Endometrial microvascular endothelial cells (primary cell): ENCODE results near the gene SFT2D1. TPM values are rescaled to one million over a fixed set of nuclear protein-coding genes. Genes with fewer than 3 reads are reported as not detected.

ENCODE experiments used
- in situ Hi-C: cut with HindIII; loops from 2 replicates; pipeline ENCODE4 v1.10.0; 2017; ENCODE audit warnings: low sequenced_read_pairs, low pct_unique_long_range_greater_than_20kb; ENCODE audit errors: inconsistent ontology term
- total RNA-seq: library from RNA; depleted of rRNA; stranded (reverse); fragments of >200 nt; gene quantifications from one replicate; pipeline ENCODE4 v1.2.3, GENCODE V29; 2015; ENCODE audit errors: inconsistent ontology term

The SFT2D1 gene
- 26.3 TPM for total RNA-seq

DNA sequence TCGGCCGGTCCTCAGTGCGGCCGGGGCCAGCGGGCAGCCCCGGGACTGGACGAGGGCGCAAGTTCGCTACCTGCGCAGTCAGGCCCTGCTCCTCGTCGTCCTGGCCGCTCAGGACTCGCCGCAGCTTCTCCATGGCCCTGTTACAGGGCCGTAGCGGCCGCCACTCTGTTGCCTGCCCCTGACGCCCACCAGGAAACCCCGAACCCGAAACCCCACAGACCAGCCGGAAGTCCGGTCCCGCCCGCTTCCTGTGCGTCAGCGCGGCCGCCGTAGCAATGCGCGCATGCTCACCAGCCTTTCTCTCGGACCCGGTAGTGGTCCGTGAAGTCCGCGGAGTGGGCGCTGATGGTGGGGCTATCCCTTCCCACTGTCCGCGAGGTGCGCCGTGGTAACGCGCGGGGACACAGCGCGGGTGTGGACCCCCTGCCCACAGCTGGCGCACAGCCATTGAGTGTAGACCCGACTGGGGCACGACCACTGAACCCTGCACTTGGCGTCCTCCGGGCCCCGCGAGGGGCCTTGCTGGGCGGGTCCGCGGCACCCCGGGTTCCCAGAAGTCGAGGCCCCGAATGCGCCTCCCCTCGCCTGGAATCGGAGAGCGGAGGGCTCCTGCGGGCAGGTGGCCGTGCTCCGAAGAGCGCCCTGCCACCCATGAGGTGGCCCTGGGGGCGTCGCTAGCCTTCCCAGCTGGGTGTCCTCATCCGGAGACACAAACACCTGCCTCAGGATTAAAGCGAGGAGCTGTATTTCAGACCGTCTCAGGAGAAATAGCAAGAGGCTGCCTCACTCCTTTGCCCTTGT lies at the start of gene SFT2D1:
SFT2D1 (minus strand) TSS at position 197 of the 801 bp plus-strand sequence; CDS start at position 133, 64 bp downstream.
- in situ Hi-C loops, result no loop called here

DNA sequence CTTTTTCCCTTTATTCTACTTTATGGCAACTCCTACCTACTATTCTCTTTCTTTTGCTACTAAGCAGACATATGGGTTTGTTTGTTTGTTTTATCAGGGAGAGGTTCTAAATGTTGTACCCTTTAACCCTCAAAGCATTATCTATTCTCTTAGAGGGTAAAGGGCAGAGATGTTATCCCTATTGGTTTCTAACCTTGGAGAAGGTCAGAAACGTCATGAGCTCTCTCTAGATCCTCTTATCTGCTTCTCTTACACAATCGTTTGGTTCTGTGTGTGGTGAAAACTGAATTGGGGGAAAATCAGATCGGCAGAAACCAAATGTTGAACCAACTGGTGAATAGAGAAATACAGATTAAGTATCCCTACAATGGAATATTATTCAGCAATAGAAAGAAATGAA lies 46.8 kb upstream of the SFT2D1 start:
- in situ Hi-C loops, result loop anchor here (25.0 kb wide), 1 partner anchor 102 kb away; no protein-coding TSS in a partner anchor

DNA sequence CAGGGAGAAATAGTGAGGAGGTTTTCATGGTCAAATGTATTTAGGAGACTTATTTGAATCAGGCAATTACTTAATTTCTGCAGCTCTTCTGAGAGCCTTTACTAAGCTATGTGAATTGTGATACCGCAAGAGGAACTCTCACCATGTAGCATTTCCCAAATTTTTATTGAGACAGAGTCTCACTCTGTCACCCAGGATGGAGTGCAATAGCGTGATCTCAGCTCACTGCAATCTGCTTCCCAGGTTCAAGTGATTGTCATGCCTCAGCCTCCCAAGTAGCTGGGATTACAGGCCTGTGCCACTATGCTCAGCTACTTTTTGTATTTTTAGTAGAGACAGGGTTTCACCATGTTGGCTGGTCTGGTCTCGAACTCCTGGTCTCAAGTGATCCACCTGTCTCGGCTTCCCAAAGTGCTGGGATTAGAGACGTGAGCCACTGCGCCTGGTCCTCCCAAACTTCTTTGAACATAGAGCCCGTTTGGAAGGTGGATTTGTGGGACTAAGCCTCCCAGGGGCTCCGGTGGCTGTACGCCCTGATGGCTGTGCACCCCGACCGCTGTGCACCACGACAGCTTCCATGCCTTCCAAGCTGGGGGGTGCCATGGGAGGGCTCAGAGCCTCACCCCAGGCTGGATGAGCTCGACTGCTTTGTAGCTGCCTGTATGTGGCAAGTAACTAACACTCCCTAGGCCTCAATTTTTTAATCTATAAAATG lies 46.1 kb upstream of the SFT2D1 start:
- in situ Hi-C loops, result loop anchor here (25.0 kb wide), 1 partner anchor 101 kb away; no protein-coding TSS in a partner anchor

DNA sequence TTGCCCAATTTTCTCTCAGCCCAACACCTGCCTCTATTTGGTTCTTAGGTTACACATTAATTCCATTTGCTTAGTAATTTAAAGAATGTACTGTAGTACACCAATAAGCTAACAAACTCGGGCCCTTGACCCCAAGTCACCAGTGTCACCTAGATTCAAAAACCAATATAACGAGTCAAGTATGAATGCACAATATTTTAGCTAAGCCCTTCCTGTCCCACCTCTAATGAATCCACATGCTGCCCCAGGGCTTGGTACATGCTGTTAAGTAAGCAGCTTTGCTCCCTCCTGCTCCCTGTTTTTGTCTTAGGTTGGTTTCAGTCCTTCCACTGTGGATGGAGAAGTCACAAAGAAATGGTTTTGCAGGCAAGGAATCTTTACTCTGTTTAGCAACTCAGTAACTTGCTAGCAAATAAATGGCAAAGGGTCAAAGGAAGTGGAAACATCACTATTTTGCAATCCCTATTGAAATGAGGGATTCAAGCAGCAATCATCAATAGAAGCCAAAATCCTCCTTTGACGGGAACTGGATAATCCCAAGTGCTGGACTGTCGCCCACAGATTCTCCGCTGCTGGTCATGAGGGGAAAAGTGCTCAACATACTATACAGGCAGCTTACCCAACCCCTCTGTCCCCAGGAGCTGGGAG lies 45.4 kb upstream of the SFT2D1 start:
- in situ Hi-C loops, result loop anchor here (25.0 kb wide), 1 partner anchor 100 kb away; no protein-coding TSS in a partner anchor

DNA sequence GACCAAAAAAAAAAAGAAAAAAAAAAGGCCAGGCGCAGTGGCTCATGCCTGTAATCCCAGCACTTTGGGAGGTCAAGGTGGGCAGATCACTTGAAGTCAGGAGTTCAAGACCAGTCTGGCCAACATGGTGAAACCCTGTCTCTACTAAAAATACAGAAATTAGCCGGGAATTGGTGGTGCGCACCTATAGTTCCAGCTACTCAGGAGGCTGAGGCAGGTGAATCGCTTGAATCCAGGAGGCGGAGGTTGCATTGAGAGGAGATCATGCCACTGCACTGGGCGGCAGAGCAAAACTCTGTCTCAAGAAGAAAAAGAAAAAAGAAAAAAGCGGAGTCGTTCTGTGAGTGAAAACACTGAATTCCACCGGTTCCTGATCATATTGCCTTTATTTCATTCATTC lies 44.8 kb upstream of the SFT2D1 start:
- in situ Hi-C loops, result loop anchor here (25.0 kb wide), 1 partner anchor 100 kb away; no protein-coding TSS in a partner anchor

DNA sequence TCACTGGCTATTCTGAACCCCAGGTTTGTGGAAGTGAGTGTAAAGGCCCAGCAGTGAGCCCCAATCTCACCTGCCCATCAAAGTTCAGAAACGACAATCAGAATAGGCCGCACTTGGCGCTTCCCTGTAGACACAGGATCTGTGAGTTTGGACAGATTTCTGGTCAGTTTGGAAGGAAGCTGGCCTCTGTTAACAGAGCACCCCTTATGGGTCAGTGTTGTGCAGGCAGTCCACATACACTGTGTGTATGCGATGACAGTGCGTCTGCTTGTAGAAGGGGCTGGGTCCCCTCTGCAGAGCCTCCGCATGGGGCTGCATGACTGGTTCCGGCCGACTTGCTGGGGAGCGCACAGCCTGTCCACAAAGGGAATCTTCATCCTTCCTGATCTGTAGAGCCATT lies 43.8 kb upstream of the SFT2D1 start:
- in situ Hi-C loops, result loop anchor here (25.0 kb wide), 1 partner anchor 99 kb away; no protein-coding TSS in a partner anchor

DNA sequence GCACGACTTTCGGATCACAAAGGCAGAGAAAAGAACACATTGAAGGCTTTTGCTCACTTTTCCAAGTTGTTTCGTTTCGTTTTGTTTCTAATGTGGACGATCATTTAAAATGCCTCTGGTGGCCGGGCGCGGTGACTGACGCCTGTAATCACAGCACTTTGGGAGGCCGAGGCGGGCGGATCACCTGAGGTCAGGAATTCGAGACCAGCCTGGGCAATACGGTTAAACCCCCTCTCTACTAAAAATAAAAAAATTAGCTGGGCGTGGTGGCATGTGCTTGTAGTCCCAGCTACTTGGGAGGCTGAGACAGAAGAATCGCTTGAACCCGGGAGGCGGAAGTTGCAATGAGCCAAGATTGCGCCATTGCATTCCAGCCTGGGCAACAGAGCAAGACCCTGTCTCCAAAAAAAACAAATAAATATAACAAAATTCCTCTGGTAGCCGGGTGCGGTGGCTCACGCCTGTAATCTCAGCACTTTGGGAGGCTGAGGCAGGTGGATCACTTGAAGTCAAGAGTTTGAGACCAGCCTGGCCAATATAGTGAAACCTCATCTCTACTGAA lies 41.5 kb upstream of the SFT2D1 start:
- in situ Hi-C loops, result loop anchor here (25.0 kb wide), 1 partner anchor 97 kb away; no protein-coding TSS in a partner anchor

DNA sequence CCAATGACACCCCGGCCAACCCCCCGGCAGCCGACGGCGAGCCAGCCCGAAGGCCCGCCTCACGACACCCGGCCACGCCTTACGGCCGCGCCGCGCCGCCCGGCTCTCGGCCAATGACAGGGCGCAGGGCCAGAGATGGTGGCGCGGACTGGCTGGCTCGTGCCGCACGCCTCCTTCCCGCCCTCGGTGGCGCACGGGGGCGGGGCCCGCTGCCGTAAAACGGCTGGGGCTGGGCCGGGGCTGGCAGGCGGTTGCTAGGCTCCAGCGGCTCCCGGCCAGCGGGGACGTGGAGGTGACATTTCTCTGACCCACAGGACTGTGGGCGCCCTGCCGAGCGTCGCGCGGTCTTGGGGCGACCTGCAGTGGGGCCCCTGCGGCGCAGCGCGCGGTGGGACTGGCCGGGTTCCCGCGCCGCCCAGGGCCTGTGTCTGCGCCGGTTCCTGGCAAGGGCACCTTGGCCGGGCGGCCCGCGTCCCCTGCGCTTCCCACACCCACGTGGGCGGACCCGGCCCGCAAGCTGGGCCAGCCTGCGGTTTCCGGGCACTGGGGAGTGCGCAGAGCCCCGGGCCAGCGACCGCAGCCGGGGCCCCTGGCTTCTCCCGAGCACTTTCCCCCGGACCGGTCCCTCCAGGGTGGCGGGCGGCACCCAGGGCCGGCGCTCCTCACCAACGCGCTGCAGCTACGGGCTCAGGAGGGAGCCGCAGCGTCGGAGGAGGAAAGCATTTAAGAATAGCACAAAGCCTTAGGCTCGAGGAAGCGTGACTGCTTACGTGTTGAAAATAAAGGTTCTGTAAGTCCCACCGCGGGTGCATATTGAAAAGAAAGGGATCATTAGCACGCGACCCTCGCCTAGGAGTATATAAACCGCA lies 40.8 kb upstream of the SFT2D1 start, which contains the start of gene MPC1:
MPC1 (minus strand) TSS at position 8 of the 869 bp plus-strand sequence. CDS start 64 bp downstream, outside the sequence.
- in situ Hi-C loops, result loop anchor here (25.0 kb wide), 1 partner anchor 96 kb away; no protein-coding TSS in a partner anchor

DNA sequence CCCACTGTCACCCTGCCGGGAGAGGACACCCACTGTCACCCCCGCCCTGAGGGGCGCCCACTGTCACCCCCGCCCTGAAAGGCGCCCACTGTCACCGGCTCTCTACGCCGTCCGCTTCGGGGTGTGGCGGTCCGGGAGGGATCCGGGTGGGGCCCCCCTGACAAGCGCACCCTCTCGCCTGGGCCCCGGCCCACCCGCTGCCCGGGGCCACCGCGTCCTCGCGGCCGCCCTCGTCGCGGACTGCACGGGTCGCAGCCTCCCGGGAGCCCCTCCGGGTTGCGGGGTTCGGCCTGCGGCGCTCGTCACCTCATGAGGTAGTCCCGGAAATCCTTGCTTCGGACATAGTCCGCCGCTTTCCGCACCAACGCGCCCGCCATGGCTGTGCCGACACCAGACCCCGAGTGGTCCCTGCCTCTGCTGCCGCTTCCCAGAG lies 40.2 kb upstream of the SFT2D1 start:
- in situ Hi-C loops, result loop anchor here (25.0 kb wide), 1 partner anchor 95 kb away; no protein-coding TSS in a partner anchor

DNA sequence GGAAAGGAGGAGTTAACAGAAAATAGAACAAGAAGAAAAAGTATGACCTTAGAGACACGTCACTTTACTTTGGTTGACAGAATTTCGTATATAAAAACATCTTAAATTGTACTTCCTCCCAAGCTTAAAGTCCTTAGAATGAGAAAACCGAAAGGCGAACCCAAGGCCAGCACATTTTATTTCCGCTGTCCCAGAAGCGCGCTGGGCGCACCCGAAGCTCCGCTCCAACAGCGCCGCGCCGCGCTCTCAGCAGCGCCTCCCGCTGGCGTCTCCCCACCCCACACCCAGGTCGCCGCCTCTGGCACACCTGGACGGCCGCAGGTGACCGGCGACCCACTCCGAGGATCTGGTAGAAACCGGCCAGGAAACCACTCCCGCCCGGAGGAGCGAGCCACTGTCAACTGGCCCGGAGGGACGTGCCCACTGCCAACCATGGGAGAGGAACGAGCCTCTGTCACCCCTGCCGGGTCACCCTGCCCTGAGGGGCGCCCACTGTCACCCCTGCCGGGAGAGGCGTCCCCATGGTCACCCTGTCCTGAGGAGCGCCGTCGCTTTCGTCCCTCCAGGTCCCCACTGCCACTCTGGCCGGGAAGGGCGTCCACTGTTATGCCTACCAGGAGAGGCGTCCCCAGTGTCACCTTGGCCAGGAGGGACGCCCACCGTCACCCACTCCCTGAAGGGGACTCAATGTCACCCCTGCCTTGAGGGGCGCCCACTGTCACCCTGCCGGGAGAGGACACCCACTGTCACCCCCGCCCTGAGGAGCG lies 39.6 kb upstream of the SFT2D1 start:
- in situ Hi-C loops, result loop anchor here (25.0 kb wide), 1 partner anchor 95 kb away; no protein-coding TSS in a partner anchor

DNA sequence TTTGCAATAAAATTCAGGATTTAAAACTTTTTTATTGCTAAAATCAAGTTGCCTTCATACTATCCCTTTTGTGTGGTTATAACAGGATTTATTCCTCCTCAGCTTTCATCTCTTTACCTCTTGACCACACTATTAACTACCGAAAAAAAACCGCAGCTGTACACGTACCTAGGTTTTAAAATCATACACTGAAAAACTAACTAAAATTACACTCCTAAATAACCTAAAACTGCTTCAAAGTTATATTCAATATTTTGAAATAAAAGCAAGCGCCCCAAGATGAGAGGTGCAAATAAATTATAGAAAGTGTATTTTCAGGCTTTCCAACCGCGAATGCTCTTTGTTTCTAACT lies 39.0 kb upstream of the SFT2D1 start:
- in situ Hi-C loops, result loop anchor here (25.0 kb wide), 1 partner anchor 94 kb away; no protein-coding TSS in a partner anchor

DNA sequence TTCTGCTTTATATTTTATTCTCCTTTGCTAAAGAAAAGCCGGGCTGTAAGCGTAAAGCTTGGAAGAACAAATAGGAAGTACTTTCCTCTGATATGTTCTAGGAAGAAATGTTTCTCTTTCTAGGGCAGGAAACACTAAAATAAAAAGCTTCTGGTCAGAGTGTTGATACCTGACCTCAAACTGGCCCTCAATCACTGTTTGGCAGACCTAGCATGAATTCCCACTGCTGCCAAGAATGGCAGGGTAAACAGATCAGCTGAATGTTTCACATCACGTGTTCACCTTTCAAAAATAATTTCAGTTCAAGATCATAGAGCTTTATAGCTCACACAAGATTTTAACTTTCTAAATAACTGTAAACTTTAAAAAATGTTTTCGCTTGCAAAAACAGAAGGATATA lies 37.5 kb upstream of the SFT2D1 start:
- in situ Hi-C loops, result loop anchor here (25.0 kb wide), 1 partner anchor 92 kb away; no protein-coding TSS in a partner anchor

DNA sequence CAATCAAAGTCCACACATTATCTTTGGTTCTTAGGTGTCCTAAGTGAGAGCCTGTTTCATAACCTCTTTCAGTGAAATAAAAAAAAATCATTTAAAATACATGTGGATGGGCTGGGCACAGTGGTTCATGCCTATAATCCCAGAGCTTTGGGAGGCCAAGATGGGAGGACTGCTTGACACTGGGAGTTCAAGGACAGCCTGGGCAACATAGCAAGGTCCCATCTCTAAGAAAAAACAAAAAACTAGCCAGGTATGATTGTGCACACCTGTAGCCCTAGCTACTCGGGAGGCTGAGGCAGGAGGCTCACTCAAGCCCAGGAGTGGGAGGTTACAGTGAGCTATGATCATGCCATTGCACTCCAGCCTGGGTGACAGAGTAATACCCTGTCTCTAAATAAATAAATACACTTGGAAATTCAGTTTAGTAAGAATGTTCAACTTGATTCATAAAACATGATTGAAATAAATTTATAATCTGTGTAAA lies 36.8 kb upstream of the SFT2D1 start:
- in situ Hi-C loops, result loop anchor here (25.0 kb wide), 1 partner anchor 92 kb away; no protein-coding TSS in a partner anchor

DNA sequence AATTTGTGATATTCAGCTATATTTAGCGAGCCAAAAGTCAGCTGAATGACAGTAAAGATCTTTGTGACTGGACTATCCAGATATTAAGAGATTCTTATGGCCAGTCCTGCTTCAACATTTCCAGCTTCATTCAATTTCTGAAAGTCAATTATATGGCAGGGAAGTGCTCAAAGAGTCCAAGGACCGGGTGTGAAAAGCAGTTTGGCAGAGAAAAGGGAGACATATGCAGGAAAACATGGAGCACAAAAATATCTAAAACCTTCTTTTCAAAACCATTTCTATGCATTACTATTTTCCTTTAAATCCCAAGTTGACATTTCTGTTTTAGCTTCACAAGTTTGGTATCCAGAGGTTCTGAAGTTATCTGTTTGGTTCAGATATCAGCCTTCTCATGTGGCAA lies 35.4 kb upstream of the SFT2D1 start:
- in situ Hi-C loops, result loop anchor here (25.0 kb wide), 1 partner anchor 90 kb away; no protein-coding TSS in a partner anchor

DNA sequence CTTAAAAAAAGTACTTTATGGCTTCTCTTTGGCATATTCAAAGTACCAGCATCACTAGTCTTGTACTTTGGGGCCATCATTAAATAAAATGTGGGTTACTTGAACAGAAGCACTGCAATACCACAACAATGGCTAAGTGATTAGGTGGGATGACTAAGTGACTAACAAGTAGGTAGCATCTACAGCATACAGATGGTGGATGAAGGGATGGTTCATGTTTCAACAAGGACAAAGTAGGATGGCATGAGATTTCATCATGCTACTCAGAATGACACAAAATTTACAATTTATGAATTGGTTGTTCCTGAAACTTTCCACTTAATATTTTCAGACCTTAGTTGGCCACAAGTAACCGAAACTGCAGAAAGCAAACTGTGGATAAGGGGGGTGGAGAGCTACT lies 32.7 kb upstream of the SFT2D1 start:
- in situ Hi-C loops, result loop anchor here (25.0 kb wide), 1 partner anchor 88 kb away; no protein-coding TSS in a partner anchor

DNA sequence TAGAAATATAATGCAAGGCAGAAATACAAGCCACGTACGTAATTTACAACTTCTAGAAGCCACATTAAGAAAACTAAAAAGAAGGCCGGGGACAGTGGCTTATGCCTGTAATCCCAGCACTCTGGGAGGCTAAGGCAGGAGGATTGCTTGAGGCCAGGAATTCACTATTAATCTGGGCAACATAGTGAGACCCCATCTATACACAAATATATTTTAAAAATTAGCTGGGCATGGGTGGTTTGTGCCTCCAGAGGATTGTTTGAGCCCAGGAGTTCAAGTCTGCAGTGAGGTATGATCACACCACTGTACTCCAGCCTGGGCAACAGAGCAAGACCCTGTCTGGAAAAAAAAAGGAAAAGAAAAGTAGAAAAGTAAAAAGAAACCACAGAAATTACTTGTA lies 28.1 kb upstream of the SFT2D1 start:
- in situ Hi-C loops, result no loop called here

DNA sequence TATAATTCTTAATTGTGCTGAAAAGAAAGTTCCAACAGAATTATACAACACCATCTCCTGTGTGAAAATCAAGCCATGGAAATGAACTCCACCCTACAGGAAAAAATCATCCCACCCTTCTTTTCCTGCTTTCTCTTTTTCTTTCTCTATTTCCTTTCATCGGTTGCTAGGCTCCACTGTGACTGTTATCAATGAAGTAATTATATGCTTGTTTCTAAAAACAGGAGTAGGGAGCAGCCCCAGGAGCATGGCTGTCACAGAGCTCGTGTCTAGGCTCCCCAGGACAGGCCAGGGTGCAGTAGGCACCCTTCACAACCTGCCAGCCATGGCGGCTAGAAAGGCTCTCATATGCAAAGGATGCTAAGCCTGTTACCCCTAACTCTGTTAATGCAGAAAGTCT lies 27.4 kb upstream of the SFT2D1 start:
- in situ Hi-C loops, result no loop called here
